GM18858 (cell line): ENCODE data around the gene GPR148.
"Not testable (repeated sequence)": the region's sequence is repeated elsewhere in the genome, so short reads cannot be mapped to it uniquely, and the experiment has no call there.

Source experiments
- ATAC-seq: cut with Tn5 transposase; IDR thresholded peaks from one replicate; pipeline ENCODE4 v1.9.1; 2021; ENCODE audit not compliant: unreplicated experiment

The GPR148 gene, protein sequence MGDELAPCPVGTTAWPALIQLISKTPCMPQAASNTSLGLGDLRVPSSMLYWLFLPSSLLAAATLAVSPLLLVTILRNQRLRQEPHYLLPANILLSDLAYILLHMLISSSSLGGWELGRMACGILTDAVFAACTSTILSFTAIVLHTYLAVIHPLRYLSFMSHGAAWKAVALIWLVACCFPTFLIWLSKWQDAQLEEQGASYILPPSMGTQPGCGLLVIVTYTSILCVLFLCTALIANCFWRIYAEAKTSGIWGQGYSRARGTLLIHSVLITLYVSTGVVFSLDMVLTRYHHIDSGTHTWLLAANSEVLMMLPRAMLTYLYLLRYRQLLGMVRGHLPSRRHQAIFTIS

DNA sequence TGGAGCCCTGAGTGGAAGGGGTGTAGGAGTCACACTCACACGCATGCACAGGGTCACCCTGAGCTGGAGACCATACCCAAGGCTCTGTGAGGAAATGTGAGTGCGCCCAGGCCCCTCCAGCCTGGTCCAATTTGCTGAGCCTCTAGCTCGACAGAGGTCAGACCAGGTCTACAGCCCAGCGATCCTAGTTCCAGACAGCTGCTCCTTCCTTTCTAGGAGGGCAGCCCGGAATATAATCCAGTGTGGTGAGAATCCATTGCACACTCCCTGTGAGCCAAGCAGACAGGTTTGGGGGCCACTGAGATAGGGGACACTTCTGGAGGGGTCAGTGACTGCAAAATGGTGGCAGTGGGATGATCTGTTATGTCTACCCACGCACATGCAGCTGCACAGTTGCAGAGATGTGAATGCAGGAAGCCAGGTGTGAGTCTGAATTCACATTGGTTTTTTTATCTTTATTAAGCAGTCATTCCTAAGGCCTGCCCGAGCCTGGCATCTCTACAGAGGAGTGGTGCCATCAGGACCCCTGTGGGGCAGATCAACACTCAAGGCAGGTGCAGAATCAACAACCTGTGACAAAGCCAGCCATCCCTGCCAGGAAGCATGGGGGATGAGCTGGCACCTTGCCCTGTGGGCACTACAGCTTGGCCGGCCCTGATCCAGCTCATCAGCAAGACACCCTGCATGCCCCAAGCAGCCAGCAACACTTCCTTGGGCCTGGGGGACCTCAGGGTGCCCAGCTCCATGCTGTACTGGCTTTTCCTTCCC lies at the start of gene GPR148:
TSS of gene GPR148 (plus strand) at position 522 of the 768 bp plus-strand sequence. CDS start at position 604, 82 bp downstream.
- no peak for ATAC-seq

- not testable (repeated sequence) for ATAC-seq
Observed at GRCh38 chr2:130692041-130692770, 36.7 kb upstream of the GPR148 start.

GRCh38 chr2:130693474-130693873 lies 35.4 kb upstream of the GPR148 start:
- not testable (repeated sequence) for ATAC-seq

DNA sequence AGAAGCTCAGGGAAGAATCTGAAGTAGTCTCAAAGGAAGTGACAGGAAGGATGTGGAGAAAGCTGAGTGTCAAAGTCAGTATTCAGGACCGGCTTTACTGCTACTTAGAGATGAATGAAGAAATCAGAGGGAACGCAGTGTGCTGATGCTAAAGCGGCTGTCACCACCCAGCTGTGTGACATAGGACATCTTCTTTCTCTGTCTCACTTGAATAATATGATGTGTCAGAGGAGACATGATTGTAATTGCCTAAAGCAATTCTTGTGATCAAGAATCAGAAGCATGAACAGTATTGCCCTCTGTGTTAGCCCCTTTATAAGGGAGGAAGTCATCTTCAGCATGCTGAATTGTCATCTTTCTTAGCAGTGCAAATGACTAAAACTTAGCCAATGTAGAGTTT lies 25.6 kb upstream of the GPR148 start:
- ATAC-seq, result not testable (repeated sequence)

GRCh38 chr2:130714795-130715194 lies 14.1 kb upstream of the GPR148 start:
- not testable (repeated sequence) for ATAC-seq

- ATAC-seq, result no peak
Observed at GRCh38 chr2:130720036-130720435, 8.8 kb upstream of the GPR148 start.

GRCh38 chr2:130720528-130720927 lies 8.3 kb upstream of the GPR148 start:
- no peak for ATAC-seq

DNA sequence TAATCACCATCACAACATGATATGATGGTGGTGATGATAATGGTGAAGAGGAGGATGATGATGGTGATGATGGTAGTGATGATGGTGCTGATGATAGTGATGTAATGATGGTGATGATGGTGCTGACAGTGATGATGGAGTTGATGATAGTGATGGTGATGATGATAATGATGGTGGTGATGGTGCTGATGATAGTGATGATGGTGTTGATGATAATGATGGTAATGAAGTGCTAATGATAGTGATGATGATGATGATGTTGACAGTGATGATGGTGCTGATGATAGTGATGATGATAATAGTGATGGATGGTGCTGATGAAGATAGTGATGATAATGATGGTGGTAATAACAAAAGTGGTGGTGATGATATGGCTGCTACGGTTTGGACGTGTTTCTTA lies 4.4 kb upstream of the GPR148 start:
- ATAC-seq, result no peak

DNA sequence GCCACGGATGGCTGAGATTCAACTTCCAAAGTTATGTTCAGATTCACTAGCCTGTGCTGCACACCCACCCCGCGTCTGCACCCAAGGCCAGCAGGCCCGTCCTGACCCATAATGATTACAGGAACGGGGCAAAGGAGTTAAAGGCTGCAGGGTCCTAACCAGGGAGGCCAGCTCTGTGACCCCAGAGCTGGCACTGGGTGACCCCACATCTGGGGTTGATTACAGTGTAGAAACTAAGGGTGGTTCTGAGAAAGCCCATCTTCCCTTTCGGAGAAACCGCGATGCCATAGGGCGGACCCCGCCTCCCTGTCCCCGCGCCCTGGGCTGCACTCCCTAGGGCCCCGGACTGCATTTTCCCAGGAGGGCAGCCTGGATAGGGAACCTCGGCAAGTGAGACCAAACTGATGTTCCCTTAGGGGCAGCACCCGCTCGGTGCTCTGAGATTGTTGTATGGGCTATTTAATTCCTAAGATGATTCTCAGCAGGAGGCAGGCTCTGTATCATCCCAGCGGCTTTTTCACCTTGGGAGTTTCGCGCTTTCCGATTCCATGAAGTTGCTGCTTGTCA lies 2.2 kb upstream of the GPR148 start:
- no peak for ATAC-seq

DNA sequence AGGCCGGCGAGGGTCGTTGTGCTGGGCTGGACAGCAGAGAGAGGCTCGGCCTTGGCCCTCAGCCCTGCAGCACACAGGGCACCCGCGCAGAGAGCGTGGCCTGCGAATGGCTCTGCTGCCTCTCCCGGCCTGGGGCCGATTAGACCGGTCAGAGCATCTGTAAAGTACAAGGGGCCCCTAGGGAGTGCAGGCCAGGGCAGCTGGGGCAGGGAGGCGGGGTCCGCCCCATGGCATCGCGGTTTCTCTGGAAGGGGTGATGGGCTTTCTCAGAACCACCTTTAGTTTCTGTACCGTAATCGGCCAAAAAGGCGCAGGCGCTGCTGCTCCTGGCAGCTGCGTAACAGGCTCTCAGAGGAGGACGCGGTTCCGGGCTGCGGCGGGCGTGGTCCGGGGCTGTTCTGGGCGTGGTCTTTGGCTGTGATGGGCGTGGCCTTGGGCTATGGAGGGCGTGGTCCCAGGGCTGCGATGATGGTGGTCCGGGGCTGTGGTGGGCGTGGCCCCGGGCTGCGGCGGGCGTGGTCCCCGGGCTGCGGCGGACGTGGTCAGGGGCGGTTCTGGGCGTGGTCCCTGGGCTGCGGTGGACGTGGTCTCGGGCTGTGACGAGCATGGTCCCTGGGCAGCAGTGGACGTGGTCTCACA lies 1.5 kb upstream of the GPR148 start:
- ATAC-seq, result peak; percentile 89

GRCh38 chr2:130728007-130728454 lies 839 bp upstream of the GPR148 start:
- ATAC-seq, result peak; percentile 16

GRCh38 chr2:130729322-130730299 lies 741 bp downstream of the GPR148 start:
- no peak for ATAC-seq

GRCh38 chr2:130732257-130732656 lies 3.4 kb downstream of the GPR148 start:
- ATAC-seq, result not testable (repeated sequence)

DNA sequence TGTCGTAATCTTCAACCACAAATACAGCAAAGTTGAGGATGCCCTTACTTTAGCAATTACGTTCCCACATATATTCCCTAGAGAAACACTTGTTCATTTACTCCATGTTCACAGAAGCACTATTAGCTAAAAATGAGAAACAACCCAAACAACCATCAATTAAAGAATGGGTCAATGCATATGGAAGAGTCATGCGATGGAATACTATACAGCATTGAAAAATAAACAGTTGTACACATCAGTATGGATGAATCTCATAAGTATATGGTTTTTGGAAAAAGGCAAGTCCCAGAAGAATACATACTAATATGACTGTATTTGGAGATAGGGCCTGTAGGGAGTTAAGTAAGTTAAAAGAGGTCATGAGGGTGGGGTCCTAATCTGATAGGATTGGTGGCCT lies 6.3 kb downstream of the GPR148 start:
- ATAC-seq, result no peak

GRCh38 chr2:130736487-130736886 lies 7.6 kb downstream of the GPR148 start:
- ATAC-seq, result no peak

DNA sequence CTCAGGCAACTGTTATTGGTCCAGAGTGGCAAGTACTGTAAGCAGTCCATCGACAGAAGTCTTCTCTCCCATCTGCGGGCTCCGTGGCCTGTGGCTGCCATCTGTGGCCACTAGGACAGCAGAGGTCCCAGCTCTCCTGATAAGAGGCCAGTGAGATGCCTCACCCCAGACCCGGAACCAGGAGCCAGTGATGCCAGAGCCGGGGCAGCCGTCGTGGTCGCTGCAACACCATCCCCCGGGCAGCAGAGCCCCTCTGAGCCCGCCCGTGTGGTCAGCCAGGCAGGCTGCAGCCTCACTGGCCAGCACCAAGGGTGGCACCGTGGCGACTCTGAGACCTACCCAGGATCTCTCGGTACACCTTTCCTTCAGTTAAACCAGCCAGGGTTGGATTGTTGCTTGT lies 8.7 kb downstream of the GPR148 start:
- no peak for ATAC-seq

GRCh38 chr2:130740671-130741070 lies 11.8 kb downstream of the GPR148 start:
- ATAC-seq, result no peak

DNA sequence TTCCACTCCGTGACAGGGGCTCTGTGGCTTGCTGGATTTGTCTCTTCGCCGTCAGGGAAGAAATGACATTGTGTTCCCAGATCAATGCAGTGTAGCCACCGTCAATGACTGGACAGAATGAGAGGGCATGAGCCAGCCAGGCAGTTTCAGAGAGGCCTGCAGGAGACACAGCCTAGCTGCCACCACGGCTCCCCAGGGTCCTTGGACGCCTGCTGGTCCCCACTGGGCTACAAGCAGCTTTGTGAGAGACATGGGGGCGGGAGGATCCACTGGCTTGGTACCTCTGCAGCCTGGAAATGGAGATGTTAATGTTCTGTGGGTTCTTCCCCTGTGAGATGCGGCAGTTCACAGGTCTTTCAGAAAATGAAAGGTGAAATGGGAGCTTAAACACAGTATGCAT lies 14.4 kb downstream of the GPR148 start:
- no peak for ATAC-seq

GRCh38 chr2:130744287-130745117 lies 15.6 kb downstream of the GPR148 start:
- ATAC-seq, result no peak
